Mammary epithelial cell (primary cell): ENCODE measurements around the gene TCHHL1.

ENCODE experiments used
- EZH2 ChIP-seq: IDR thresholded peaks from 2 replicates; pipeline ENCODE4 v1.6.1; 2012; ENCODE audit warnings: low read length, inconsistent platforms, borderline replicate concordance
- TF ChIP-seq, protein P1 (sequence below), 2 donors: IDR thresholded peaks in 1 of 2; conservative IDR thresholded peaks in 1 of 2; 2 replicates each; pipeline ENCODE4 v1.5.1; 2011 to 2012; ENCODE audit warnings: inconsistent platforms in 2 of 2, low read length in 2 of 2, mild to moderate bottlenecking in 2 of 2, control low read depth in 1 of 2, low read depth in 1 of 2; ENCODE audit not compliant: insufficient read depth in 1 of 2; ENCODE audit errors: extremely low read depth in 1 of 2

DNA sequence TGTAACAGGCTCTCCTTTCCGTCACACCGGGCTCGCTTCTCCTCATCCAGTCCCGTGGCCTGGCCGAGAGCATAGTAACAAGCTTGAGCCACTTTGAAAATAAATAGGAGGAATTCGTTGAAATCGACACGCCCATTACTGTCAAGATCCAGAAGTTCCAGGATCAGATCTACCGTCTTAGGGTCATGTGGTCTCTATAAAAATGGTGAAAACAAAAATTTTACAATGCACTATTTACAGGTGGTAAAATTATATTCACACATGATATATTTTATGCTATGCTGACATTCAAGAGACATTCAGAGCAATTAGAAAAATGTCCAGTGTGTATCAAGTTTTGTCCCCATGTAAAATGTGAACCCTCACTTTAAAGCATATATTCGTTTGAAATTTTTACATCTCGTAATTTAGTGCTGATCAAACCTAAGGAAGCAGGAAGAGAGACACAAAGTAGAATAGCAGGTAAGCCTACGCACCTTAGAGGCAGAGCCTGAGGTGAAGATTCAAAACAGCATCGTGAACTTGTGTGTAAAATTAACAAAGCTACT lies 24.1 kb upstream of the TCHHL1 start:
- TF ChIP-seq, protein P1, sequence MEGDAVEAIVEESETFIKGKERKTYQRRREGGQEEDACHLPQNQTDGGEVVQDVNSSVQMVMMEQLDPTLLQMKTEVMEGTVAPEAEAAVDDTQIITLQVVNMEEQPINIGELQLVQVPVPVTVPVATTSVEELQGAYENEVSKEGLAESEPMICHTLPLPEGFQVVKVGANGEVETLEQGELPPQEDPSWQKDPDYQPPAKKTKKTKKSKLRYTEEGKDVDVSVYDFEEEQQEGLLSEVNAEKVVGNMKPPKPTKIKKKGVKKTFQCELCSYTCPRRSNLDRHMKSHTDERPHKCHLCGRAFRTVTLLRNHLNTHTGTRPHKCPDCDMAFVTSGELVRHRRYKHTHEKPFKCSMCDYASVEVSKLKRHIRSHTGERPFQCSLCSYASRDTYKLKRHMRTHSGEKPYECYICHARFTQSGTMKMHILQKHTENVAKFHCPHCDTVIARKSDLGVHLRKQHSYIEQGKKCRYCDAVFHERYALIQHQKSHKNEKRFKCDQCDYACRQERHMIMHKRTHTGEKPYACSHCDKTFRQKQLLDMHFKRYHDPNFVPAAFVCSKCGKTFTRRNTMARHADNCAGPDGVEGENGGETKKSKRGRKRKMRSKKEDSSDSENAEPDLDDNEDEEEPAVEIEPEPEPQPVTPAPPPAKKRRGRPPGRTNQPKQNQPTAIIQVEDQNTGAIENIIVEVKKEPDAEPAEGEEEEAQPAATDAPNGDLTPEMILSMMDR (conservative IDR thresholded peaks at IDR 0.05 in 1 of 2, IDR thresholded peaks at IDR 0.05 in 1 of 2; ENCODE audit: extremely low read depth in 1 of 2, insufficient read depth in 1 of 2, low read depth in 1 of 2, low read length in 2 of 2), result no peak
- TF ChIP-seq EZH2, result no peak
